H1 (cell line): ENCODE results near the gene MAGEA1. TPM values are rescaled to one million over a fixed set of nuclear protein-coding genes. Genes with fewer than 3 reads are reported as not detected.

Source experiments
- HDAC2 ChIP-seq, 2 experiments: fragments of 300-600 bp in 1 of 2; sonication (generic) in 1 of 2; IDR thresholded peaks; 2 replicates each; pipeline ENCODE4 v1.6.1; 2011 to 2012; ENCODE audit warnings: low read depth in 2 of 2, low read length in 2 of 2, mild to moderate bottlenecking in 2 of 2, moderate library complexity in 2 of 2, borderline replicate concordance in 1 of 2, inconsistent platforms in 1 of 2
- SP4 ChIP-seq: IDR thresholded peaks from 2 replicates; pipeline ENCODE4 v1.6.1; 2012; ENCODE audit warnings: low read length, inconsistent platforms
- polyA plus RNA-seq, 7 experiments: library from polyadenylated mRNA; depleted of rRNA in 3 of 7; stranded (reverse) in 5 of 7; unstranded in 2 of 7; fragments of >200 nt in 5 of 7; fragments of 200-250 nt in 2 of 7; gene quantifications; 1 replicate in 5 of 7; 2 replicates in 1 of 7; 4 replicates in 1 of 7; pipeline versions ENCODE4 v1.2.1 to v1.2.3, GENCODE V29; 2011 to 2013; ENCODE audit warnings: missing spikeins in 2 of 7, mixed read lengths in 2 of 7
- total RNA-seq: library from RNA; stranded (reverse); fragmentation: NEBNext Ultra II Directional; extraction: Animal tissue kit (Norgen Biotek cat#: 25700); gene quantifications from 2 replicates; pipeline ENCODE4 v1.2.1, GENCODE V29; 2021

Gene MAGEA1
- total and polyA plus RNA-seq, 2 of the 8 experiments (the other 6 are each of a cell fraction or from before 2014, with no cell fraction given): not detected

- TF ChIP-seq HDAC2 (IDR thresholded peaks at IDR 0.05; ENCODE audit: borderline replicate concordance in 1 of 2, low read depth in 2 of 2, low read length in 2 of 2) (no peak), SP4 (no peak)
These were observed 20.8 kb upstream of the MAGEA1 start (continued) for GRCh38 chrX:153158319-153158718.
